GM18499 (cell line): ENCODE measurements around the gene RBMS1.
"Not testable (repeated sequence)": the region's sequence is repeated elsewhere in the genome, so short reads cannot be mapped to it uniquely, and the experiment has no call there.

ENCODE experiments used
- ATAC-seq: cut with Tn5 transposase; IDR thresholded peaks from one replicate; pipeline ENCODE4 v1.9.1; 2021; ENCODE audit warnings: moderate number of reproducible peaks; ENCODE audit not compliant: insufficient read depth, unreplicated experiment

RBMS1 gene

GRCh38 chr2:160472839-160473251 is 20.8 kb downstream of the RBMS1 start:
- no peak for ATAC-seq

- no peak for ATAC-seq
These were observed 21.7 kb downstream of the RBMS1 start for GRCh38 chr2:160471950-160472349.

- ATAC-seq = no peak
These were observed 23.9 kb downstream of the RBMS1 start for GRCh38 chr2:160469621-160470204.

- no peak for ATAC-seq
These were observed 24.4 kb downstream of the RBMS1 start for GRCh38 chr2:160469164-160469563.

GRCh38 chr2:160467086-160467485 is 26.5 kb downstream of the RBMS1 start:
- no peak for ATAC-seq

- no peak for ATAC-seq
These were observed 28.2 kb downstream of the RBMS1 start for GRCh38 chr2:160465406-160465805.

GRCh38 chr2:160465002-160465401 is 28.6 kb downstream of the RBMS1 start:
- ATAC-seq = no peak

- ATAC-seq = no peak
These were observed 29.6 kb downstream of the RBMS1 start for GRCh38 chr2:160464017-160464416.

- ATAC-seq = no peak
These were observed 30.4 kb downstream of the RBMS1 start for GRCh38 chr2:160463245-160463644.

- no peak for ATAC-seq
These were observed 33.3 kb downstream of the RBMS1 start for GRCh38 chr2:160460333-160460731.

GRCh38 chr2:160459538-160460332 is 33.9 kb downstream of the RBMS1 start:
- no peak for ATAC-seq

- no peak for ATAC-seq
These were observed 34.7 kb downstream of the RBMS1 start for GRCh38 chr2:160458718-160459453.

- ATAC-seq = no peak
These were observed 36.0 kb downstream of the RBMS1 start for GRCh38 chr2:160457588-160457987.

GRCh38 chr2:160454070-160454797 is 39.4 kb downstream of the RBMS1 start:
- ATAC-seq = no peak

- ATAC-seq = no peak
These were observed 40.3 kb downstream of the RBMS1 start for GRCh38 chr2:160453111-160453820.

- no peak for ATAC-seq
These were observed 43.1 kb downstream of the RBMS1 start for GRCh38 chr2:160450486-160450885.

GRCh38 chr2:160448821-160449220 is 44.8 kb downstream of the RBMS1 start:
- not testable (repeated sequence) for ATAC-seq

GRCh38 chr2:160445673-160446072 is 47.9 kb downstream of the RBMS1 start:
- ATAC-seq = no peak

GRCh38 chr2:160442603-160443002 is 51.0 kb downstream of the RBMS1 start:
- ATAC-seq = no peak

GRCh38 chr2:160440888-160441287 is 52.7 kb downstream of the RBMS1 start:
- no peak for ATAC-seq
